Kidney glomerular epithelial cell (primary cell): Measurements from ENCODE around the gene KRT17.
A peak's percentile ranks its signal among the peaks of the same experiment; 100 is the strongest.
"Not testable (repeated sequence)": the region's sequence is repeated elsewhere in the genome, so short reads cannot be mapped to it uniquely, and the experiment has no call there.

Experiments
- DNase-seq: peaks from one replicate; lab custom pipeline; 2025; lab: John Stamatoyannopoulos, UW

Gene KRT17

DNA sequence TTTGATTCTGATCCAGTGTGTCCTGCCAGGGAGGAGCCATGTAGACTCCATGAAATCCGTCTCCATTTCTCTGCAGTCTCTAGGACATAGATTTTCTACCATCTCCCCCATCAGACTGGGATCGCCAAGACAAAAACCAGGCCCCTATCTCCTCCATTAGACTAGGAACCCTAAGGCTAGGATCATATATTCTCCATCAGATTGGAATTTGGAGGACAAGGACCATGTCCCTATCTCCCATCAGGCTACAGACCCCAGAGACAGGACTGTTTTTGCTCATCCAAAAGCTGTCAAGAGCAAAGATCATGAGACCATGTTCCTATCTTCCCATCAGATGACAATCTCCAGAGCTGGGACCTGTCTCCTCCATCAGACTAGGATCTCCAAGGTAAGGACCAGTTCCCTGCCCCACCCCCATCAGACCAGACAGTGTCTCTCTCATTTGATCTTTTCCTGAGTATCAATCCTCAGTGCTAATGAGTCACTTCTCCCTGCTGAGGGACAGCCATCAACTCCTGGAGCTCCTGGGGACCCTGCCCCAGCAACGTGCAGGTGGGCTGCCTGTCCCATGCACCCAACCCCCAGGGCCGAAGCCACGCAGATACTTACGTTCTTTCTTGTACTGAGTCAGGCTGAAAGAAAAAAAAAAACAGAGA, 4.3 kb downstream of the KRT17 start:
- not testable (repeated sequence) for DNase-seq

DNA sequence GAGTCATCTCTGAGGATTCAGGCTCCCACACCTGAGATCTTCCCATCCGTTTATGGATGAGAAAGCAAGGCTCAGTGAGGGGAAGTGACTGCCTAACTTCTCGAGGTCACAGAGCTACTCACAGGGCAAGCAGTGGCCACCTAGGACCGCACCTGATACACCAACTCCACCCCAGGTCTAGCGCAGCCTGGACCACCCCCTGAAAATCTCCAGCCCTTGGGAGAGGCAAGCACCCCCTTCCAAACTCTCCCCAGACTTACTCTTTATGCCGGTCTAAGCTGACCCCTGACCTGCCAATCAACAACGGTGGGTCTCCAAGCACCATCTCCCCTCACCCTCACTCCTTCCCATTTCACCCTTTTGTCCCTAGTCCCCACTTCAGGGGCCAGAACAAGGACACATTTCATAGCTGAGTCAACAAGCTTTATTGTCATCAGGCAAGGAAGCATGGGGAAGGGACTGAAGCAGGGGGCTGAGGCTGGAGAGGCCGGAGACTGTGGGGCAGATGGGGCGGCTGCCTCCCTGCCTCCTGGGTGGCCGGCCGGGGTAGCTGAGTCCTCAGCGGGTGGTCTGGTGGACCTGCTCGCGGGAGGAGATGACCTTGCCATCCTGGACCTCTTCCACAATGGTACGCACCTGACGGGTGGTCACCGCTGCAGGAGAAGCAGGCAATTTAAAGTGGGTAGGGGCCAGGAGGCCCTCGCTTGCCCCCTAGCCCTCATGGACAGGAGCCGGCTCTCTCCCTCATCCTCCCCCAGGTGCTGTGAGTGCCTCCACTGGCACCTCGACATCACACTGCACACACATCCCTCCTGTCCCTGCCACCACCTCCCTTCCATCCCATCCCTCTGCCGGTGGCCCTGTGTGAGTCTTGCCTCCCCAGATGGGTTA, 5.1 kb downstream of the KRT17 start:
- DNase-seq: no peak

DNA sequence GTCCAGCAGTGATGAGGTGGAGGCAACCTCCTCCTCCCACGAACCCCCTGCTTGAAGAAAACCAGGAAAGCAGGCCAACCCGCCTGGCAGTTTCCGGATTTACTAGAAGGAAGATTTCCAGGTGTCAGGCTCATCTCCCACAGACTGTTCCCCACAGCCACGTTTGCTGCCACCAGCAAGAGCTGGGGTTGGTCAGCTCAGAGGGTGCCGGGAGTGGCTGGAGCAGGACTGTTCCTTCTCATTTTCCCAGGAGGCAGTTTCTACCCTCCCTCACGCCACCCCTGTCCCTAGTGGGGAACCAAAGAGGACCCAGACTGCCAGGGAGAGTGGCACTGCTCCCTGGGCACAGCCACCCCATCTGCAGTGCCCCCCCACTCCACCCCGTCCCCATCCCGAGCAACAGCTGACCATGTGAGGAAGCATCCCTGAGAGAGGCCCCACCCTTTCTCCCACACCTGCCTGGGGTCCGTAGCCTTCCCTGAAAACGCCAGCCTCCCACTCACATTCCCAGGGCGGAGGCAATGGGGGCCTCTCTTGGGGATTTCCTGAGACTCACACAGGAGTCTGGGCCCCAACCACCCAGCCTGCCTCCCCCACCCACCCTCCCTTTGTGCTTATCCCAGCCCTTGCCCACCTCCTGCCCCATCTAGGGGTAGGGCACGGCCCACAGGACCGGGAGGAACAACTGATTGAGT, 5.9 kb downstream of the KRT17 start:
- DNase-seq: peak; percentile 40

DNA sequence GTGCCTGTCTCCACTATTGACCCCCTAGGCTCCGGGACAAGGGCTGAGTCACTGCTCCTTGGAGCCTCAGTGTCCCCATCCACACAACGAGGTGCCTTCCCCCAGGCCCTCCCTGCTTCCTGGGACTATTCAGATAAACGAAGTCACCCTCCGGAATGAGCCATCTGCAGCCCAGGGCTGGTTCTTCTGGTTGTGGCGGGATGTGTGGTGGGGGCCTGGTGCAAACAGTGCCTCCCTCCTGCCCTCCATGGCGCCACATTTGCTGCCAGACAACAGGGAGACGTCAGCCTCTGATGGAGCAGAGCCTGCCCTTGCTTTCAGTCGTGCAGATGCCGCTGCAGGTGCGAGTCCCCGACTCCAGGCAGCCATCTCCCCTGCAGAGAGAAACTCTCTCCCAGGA, 6.7 kb downstream of the KRT17 start:
- no peak for DNase-seq

DNA sequence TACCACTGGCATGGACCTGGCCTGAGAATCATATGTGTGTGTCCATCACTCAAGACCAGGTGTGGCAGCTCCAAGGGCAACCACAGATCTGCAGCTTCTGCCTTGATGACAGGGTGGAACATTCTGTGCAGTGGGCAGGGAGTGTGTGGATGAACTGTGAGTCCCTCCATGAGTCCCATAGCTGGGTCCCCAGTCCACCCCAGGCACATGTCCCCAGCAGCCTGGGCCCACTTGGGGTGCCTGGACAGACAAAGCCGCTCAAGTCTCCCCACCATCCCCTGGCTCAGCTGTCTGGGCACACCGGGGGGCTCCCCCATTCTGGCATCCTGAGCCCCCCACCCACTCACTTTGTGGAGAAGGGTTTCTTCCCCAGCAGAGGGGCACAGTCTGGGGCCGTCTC, 7.2 kb downstream of the KRT17 start:
- no peak for DNase-seq

DNA sequence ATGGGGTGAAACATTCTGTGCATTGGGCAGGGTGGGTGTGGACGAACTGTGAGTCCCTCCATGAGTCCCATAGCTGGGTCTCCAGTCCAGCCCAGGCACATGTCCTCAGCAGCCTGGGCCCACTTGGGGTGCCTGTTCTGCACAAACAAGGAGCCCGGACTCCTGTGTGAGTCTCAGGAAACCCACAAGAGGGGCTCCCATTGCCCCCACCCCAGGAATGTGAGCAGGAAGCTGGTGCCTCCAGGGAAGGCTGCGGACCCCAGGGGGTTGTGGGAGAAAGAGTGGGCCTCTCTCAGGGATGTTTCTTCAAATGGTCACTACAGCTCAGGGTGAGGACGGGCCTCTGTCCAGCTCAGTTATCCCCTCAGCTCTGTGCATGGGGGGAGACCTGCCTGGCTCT, 7.9 kb downstream of the KRT17 start:
- not testable (repeated sequence) for DNase-seq

DNA sequence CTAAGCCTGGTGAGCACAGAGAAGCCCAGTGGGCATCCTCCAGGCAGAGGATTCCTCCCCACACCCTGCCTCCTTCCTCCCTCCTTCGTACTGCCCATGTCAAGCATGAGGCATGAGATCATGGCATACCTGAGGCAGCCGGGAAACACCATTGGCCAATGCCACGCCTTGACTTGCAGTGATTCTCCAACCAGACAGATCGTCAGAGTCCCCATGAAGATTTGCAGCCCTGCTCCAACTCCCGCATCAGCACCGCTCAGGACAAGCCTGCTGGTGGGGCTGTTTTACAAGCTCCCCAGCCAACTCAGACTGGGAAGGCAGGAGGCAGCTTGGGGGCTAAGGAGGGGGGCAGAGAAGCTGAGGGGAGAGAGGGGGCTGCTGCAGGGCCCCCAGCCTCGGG, 8.9 kb downstream of the KRT17 start:
- peak; percentile 27 for DNase-seq

DNA sequence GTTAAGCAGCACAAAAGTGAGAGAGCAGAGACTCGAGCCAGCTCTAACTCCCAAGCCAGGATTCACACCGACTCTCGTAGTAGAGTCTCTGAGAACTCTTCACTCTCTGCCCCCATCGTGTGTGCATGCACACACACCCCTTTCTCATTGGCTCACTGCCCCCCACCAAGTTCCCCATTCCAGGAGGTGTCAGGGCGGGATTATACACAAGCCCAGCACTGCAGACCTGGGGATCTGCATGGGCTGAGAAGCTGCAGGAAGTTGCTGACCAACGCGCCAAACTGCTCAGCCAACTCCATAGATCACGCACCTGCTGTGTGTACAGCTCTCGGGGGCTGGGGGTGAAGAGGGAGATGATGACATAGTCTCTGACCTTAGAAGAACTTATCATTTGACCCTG, 9.6 kb downstream of the KRT17 start:
- not testable (repeated sequence) for DNase-seq

DNA sequence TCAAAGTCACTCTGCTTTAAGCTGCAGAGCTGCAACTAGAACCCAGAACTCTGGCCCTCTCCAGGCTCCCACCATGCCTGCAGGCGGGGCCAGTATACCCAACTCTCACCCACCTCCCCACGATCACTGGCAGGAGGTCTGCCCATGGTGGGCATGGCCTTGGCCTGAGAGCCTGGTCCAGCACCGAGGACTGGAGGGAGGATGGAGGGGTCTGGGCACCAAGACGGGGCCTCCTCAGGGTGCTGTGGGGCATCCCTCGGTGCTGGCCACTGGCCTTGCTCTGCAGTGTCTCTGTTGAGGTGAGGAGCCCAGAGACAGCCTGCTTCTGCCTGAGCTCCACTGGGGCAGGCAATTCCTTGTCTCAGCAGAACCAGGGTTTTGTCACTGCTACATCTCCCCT, 10.3 kb downstream of the KRT17 start:
- DNase-seq: no peak

DNA sequence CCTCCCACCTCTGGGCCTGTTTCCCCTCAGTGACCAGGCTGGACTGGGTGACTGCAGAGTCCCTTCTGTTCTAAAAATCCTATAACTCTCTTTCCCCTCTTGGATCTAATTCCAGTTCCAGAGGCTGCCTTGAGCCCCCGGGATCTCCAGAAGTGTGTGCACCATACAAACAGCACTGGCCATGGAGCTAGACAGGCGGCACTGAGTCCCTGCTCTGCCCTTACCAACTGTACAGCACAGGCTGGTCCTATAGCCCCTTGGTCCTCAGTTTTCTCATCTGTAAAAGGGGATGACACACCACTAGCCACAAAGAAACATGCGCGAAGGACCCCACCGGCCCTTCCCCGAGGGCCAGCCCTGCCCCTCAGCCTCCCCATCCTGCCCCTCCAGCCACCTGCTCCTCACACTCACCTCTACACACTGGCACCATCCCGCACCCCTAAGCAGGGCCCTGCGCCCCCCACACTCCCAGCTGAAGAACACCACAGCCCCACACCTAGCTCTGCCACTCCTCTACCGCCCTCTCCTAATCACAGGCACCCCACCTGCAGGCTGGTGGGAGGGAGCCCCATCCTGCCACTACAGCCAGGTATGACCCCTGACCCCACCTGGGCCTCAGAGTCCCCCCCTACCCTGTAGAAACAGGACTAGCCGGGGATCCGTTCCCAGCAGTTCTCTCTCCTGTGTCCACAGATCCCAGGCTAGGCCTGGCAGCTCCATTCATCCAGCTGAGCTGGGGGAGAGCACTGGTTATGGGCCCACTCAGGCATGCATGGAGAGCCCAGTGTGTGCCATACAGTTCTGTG, 10.9 kb downstream of the KRT17 start:
- no peak for DNase-seq

DNA sequence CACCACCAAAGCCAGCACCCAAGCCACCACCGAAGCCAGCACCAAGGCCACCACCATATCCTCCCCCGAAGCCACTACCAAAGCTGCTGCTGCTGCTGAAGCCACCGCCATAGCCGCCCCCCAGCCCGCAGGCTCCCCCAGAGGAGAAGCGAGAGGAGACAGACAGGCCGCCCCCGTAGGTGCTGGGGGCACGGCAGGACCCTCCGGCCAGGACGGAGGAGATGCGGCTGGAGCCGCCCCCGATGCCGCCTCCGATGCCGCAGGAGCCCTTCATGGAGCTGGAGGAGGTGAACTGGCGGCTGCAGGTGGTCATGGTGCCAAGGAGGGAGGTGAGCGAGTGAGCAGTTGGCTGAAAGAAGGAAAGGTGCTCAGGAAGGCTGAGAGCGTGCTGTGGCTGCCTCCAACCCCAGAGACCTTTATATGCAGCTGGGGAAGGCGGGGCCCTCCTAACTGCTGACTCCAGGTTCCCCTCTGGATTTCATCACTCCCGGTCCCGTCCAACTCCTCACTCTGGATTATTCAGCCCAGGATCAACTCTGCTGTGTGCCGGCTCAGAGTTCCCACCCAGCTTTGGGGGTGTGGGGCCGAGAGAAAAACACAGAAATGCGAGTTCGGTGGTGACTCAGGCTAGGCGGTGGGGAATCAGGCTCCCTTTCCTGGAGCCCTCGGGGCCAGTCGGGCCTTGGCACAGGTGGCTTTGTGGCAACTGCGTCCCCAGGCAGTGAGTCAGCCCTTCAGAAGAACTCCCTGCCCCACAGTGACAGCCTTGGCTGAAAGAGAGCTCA, 11.8 kb downstream of the KRT17 start, which contains the start of gene KRT16:
KRT16 (minus strand) TSS at position 392 of the 785 bp plus-strand sequence; CDS start at position 313, 79 bp downstream.
- DNase-seq: not testable (repeated sequence)

DNA sequence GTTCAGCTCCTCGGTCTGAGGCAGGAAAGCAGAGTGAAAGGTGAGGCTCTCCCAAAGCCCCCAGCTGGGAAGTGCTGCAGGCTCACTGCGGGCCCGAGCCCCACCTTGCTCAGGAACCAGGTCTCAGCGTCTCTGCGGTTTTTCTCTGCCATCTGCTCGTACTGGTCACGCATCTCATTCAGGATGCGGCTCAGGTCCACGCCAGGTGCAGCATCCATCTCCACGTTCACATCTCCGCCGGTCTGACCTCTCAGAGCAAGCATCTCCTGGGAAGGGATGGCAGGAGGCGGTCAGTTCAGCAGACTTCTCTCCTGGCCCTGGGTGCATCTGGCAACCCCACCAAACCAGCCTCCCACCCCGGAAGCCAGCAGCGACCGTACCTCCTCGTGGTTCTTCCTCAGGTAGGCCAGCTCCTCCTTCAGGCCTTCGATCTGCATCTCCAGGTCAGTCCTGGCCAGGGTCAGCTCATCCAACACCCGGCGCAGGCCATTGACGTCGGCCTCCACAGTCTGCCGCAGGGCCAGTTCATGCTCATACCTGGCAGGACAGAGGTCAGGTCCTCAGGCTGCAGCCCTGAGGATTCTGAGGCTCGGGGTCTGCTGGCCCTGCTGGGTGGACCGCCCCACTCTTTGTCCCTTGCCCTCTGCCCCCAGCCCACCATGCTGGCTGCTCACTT, 13.3 kb downstream of the KRT17 start:
- DNase-seq: no peak

DNA sequence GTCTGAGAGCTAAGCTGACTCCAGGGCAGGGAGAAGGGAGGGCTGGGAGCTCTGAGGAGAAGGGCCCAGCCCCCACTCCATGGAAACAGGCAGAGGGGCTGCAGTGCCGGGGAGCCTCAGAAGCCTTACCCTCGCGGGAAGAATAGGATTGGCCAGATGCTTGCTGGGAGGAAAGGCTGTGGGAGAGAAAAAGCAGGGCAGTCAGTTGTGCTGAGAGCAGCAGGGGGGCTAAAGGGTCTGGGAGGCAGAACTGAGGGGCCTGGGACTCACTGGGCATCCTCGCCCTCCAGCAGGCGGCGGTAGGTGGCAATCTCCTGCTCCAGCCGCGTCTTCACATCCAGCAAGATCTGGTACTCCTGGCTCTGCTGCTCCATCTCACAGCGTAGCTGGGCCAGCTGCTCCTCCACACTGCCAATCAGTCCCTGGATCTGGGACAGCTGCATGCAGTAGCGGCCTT, 14.3 kb downstream of the KRT17 start:
- DNase-seq: not testable (repeated sequence)

DNA sequence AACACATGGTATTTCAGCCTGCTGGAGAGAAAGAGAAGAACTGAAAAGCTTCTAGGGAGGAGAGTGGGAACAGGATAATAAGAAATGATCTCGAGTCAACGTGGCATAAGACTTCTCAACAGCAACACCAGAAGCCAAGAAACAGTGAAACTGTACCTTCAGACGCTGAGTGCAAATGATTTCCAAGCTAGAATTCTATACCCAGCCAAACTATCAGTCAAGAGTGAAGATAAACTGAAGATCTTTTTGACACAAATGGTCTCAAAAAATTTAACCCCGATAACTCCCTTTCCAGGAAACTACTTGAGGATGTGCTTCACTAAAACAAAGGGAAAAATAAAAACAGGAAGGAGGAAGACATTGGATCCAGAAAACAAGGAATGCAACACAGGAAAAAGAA, 17.4 kb downstream of the KRT17 start:
- DNase-seq: not testable (repeated sequence)

DNA sequence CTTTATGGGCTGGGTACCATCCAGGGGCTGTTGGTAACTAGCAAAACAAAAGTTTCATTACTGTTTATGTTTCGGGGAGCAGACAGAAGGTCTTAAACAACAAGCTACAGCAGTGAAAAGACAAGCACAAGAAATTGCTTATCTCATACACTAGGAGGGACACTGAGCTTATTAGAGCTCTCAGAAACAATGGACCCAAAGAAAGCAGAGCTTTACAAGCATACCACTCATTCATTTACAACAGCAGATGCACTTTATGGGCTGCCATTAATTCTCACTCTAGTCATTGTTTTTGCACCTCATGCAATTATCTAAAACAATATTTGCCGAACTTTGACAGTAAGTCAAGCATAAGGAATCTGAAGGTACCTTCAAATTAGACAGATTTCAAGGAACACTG, 21.9 kb downstream of the KRT17 start:
- DNase-seq: no peak

DNA sequence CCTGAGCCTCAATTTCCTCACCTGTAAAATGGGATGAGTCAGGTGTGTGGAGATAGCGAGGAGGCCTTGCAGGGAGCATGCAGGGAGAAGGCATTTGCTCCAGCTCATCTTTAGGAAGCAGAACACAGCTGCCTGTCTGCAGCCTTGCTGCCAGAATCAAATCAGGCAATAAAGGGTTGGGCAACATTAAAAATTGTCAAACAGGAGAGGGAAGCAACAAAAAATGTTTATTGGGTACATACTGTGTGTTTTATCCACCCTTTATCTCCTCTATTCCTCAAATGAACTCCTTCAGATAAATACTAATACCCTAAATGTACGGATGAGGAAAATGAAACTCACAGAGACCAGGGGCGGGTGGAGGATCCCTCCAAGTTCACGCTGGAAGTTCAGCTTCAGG, 24.1 kb downstream of the KRT17 start:
- DNase-seq: no peak

DNA sequence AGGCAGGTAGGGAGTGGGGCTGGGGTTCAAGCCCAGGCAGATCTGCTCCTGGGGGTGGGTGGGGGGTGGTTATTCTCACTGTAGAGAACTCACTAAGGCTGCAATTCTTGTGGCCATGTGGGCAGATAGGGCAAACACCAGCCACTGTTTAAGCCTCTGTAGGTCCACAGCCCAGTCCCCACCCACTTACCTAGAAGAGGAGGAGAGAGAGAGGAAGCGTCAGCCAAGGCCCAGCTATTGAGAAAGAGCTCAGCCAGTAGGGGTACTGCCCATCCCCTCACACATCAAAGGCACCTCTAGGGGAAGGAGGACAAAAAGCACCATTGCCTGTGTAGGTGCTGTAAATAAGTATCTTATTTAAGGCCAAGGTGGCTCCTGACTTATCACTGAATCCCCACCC, 24.7 kb downstream of the KRT17 start:
- no peak for DNase-seq

DNA sequence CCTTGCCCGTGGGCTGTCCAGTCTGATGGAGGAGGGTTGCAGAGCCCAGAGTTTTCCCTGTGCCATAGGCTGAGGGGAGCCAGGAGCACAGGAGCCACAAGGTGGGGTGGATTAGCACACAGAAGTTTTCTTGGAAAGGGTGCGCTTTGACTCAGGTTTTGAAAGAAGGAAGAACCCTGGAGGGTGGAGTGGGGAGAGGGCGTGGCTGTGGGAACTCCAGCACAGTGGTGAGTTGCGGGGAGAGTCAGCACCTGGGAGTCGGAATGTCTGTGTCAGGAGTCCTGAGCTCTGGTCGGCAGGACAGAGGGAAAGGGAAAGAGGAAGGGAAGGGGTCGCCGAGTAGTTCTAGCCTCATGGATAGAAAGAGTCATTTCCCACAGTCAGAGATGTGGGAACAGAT, 28.8 kb downstream of the KRT17 start:
- DNase-seq: no peak

DNA sequence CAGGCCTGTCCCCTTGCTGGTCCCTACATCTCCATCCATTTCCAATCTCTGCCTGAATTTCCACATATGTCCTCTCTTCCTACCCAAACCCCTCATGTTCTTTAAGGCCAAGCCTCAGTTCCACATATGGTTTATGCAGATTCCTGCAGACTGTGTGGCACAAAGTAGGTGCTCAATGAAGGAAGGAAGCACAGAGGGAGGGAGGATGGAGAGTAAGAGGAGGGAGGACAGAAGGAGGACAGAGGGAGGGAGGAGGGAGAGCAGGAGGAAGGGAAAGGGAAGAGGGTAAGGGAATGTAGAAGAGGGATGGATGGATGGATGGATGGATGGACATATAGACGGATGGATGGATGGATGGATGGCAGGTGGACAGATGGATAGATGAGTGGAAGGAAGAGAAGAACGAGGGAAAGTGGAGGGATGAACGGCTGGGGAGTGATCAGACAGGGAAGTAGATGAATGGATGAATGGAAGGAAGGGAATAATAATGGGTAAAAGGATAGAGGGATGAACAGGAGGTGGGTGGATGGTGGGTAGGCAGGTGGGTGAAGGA, 29.9 kb downstream of the KRT17 start:
- DNase-seq: no peak
